ENCODE results near the gene PLA2G4B.

The PLA2G4B gene, protein sequence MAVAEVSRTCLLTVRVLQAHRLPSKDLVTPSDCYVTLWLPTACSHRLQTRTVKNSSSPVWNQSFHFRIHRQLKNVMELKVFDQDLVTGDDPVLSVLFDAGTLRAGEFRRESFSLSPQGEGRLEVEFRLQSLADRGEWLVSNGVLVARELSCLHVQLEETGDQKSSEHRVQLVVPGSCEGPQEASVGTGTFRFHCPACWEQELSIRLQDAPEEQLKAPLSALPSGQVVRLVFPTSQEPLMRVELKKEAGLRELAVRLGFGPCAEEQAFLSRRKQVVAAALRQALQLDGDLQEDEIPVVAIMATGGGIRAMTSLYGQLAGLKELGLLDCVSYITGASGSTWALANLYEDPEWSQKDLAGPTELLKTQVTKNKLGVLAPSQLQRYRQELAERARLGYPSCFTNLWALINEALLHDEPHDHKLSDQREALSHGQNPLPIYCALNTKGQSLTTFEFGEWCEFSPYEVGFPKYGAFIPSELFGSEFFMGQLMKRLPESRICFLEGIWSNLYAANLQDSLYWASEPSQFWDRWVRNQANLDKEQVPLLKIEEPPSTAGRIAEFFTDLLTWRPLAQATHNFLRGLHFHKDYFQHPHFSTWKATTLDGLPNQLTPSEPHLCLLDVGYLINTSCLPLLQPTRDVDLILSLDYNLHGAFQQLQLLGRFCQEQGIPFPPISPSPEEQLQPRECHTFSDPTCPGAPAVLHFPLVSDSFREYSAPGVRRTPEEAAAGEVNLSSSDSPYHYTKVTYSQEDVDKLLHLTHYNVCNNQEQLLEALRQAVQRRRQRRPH

DNA sequence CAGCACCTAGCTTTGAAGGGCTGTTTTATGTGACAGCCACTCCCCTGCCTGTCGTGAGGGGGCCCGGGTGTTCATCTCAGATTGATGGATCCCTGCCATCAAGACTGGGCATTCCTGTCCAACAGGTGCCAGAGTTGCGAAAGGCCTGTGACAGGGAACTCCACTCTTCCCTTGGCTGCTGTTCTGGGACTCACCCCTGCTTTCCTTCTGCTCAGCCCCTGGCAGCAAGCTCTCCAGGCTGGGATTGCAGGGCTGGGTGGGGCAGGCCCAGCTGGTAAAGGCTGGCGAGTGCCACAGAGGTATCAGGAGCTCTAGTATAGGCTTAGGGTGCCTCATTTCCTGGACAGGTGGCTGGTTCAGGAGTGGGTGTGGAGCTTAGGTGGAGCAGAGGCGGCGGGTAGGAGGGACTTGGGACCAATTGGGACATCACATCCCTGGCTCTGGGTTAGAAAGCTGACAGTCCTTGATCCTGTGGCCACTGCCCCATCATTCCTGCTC, at the start of gene PLA2G4B:
Gene PLA2G4B, plus strand, starts transcription at position 448 of the 498 bp plus-strand sequence. CDS start 67 bp downstream, outside the sequence.
- DNase-seq, result no peak

DNA sequence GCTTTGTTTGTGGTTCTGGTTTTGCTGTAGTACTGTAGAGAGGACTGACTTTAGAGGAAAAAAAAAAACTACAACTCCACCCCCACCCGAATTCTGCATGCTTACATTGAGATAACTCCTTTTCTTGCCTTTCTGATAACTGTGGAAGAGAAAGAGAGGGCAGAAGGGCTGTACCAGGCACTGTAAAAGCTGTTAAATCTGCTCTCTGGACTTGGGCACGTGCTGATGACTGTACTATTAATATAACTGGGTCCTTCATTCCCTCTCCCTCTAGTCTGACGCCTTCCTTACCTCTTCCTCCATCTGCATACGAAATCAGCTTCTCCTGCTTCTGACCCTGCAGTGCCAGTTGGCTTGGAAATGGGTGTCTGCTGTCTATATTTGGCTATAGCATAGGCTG, 49.4 kb upstream of the PLA2G4B start:
- DNase-seq, result no peak

DNA sequence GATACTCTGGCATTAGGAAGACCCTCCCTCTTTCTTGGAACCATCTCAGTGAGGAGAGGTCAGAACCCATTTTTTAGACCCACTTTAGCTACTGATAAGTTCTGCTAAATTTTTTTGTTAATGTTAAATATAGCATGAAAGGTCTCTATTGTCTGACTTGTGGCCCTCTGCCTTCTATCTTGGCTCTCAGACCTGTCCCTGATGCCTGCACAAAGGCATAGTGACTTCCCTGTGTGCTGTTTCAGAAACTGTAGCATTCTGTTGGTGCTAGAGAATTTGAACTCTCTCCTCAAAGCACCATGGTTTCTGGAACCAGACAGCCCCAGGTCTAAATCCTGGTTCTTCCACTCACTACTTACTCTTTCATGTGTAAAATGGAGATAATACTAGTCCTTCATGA, 49.0 kb upstream of the PLA2G4B start:
- DNase-seq, result no peak

DNA sequence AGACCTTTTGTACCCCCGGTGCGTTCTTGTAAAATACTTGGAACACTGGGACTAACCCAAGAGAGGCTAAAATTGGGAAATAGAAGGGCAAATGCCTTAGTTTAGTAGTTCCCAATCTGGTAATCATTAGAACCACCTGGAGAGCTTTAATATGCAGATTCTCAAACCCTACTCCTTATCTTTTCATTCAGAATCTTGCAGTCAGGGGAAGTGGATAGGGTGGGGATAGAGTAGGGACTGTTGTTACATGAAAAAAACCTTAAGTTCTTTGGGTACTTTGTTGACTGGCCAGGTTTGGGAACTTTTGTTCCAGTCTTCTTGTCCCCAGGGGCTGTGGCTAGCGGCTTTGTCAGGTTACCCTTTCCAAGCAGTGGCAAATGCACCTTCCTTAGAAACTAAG, 48.5 kb upstream of the PLA2G4B start:
- DNase-seq, result no peak

DNA sequence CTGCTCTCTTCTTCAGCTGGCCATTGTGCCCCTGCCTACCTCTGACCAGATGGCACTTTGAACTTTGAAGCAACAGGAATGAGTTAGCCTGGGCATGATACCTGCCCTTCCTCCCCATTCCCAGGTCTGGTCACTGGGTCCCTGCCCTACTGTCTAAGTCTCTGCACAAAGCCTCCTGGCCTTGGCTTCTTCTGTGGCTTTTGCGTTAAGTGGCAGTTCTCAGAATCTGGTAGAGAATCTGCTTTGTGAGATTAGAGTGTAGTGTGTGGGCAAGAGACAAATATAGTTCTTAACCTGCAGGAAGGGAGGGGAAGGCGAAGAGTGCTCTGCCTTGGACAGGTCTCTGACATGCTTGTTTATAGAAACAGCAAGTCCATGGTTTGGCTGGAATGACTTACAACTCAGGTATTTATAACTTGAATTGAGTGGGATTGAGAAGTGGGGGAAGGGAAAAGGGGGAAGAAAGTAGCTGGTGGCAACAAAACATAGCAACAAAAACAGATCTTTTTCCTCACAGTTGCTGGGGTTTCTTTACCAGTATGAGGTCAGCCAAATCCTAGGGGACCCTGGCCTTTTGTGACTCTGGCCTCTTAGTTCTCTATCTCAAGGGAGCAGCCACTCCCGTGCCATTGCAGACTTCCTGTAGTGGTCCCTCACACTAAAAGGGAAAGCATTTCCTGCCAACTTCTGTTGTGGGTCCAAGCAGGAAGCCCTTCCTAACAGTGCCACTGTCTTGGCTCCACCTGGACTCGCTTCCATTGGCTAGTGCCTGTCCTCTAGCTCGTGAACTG, 47.7 kb upstream of the PLA2G4B start:
- DNase-seq, result peak; percentile 40

DNA sequence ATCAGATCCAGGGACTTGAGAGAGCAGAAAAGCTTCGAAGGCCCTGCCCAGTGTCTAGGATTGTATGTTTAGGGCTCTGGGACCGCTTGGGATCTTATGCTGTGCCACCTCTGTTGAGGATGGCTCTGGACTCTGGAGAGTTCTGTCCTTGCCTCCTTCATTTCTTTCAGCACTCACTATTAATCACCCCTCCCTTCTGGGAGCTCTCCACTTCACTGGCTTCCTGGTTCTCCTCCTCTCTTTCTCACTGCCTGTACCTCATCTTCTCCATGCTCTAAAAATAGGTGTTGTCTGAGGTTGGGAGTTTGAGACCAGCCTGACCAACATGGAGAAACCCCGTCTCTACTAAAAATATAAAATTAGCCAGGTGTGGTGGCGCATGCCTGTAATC, 47.1 kb upstream of the PLA2G4B start:
- DNase-seq, result no peak

DNA sequence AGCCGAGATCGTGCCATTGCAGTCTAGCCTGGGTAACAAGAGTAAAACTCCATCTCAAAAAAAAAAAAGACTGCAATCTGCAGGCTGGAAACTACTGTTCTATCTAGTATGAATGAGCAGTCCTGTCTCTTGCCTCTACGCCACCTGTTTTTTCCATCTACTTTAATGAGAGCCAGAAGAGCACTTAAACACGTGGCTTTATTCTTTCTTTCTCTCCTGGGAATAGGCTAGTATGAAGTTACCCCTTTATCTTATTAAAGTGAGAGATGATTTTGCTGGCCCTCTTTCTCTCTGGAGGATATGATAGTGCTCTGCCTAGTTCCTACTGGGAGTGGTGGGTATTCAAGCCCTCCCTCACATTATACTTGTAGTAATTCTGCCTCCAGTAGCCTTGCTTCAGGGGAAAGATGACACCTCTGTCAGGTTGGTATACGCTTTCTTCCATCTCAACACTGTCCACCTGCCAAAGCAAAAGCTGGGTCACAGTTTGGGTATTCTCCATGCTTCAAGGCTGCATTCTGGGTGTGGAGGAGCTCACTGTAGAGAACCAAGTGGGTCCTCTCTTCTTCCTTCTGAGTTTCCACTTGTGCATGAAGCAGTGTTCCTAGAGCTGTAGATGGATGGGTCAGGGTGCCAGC, 46.5 kb upstream of the PLA2G4B start:
- no peak for DNase-seq

DNA sequence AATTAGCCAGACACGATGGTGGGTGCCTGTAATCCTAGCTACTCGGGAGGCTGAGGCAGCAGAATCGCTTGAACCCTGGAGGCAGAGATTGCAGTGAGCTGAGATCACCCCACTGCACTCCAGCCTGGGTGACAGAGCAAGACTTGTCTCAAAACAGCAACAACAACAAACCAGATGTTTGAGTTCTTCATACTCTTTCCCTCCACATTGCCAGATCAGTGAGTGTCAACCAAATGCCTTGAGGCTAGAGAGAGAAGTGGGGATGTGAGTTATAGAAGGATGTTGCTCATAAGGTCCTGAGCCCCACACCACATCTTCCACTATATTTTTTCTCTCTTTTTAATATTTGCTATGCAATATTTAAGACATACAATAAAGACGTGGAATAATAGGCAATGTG, 44.6 kb upstream of the PLA2G4B start:
- DNase-seq, result no peak

DNA sequence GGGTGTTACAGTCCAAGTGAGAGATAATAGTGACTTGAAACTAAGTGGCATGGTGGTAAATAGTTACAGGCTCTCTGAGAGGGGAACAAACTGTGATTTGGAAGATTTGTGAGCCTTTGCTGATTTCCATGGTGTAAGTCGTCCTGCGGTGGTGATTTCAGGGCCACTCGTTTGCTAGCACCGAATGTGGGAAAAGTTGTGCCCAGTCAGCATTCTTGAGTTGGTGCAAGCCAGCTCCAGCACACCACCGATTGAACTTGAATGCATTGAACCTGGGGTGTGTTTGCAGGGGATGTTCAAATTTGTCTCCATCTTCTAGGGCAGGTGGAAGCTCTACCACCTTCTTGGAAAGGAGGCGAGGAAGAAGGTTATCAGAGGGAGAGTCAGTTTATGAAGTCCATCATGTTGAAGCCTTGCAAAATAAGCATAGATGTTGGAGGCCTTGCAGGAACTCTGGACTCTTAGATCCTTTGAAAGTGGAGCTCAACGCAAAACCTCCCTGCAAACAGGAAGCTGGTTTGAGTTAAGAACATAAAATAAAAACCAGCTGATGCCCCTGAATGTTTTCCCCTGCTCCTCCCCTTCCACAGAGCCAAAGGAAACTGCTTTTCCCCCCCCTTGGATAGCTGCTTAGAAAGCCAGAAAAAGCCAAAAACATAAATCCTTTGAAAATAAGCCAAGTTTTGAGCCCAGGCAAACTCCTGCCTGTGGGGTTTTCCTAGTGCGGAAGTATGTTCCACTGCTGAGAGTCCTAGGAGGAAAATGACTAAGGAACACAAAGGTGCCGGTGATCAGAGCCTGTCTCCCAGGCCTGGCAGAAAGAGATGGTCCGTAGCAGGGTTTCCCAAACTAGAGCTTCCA, 42.4 kb upstream of the PLA2G4B start:
- no peak for DNase-seq

DNA sequence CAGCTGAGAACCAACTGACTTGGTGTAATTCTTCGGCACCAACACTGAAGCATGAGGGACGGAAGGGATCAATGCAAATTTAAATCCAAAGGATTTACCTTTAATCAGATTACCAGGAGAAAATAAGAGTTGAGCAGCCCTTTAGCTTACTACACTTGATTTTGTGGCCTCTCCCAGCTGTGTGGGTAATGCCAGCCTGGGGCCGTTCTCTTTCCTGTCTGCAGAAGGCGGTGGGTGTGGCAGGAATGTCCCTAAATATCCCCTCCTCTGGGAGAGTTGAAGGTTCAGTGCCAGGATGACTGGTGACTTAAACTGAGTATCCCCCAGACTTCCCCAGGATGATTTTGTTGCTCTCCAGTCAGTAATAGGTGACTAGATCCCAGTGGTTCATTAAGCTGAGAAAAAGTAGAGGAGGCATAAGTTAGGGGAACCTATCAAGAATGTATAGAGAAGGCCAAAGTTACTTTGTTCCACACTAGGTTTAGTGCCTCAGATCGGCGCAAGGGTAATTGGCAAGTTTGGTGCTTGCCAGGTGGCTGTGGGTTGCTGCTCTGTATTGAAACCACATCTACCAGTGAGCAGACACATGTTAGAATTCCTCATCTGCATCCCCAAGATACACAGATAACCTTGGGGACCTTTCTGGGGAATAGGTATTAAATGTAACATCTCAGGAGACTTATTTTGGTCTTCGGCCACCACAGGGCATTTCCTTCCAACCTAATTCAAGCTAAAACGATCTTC, 41.3 kb upstream of the PLA2G4B start:
- DNase-seq, result no peak

DNA sequence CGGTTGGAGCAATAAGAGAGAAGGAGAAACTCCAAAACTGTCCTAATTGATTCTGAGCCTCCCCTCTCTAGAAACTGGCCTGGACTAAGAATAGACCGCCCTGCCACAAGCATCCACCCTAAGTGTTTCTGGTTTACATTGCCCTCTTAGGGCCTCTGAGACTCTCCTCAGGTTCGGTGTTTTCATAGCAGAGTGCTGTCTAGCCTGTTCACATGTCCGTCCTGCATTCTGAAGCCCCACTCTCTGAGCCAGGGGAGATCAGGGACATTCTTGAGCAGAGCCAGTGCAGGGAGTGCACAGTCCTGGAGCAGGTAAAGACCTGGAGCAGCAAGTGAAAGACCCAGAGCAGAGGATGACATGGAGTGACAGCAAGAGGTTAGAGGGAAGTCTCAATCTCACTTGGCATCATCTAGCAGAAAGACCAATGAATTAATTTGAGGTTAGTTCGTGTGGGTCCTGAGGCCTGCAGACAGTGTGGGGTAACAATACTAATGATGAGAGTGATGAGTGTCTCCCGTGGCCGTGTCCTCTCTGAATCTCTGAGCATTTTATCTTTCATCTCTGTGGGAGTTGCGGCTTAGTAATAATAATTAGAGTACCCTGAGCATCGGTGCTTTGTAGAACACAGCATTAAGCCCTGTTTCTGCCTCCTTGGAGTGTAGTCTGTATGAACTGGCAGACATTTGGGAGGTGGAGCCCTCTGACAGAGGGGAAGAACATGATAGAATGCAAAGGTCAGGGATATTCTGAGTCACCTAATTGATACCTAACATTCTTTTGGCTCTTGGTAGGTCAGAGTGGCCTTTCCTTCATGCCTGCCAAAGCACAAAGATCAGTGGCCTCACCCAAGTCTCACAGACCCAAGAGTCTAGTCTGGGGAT, 39.8 kb upstream of the PLA2G4B start:
- DNase-seq, result no peak

DNA sequence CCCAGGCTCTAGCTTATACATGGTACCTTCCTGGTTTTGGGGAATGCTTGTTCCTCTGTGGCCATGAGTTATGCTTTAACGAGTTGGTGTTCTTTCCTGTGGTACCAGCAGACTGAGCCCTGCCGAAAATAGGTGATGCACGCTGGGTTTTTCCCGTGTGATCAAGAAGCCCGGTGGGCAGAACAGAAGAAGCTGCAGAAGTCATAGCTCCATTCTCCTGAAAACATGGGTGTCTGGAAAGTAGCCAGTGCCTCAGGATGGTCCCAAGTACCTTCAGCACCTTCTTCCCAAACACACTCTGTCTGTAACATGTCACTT, 39.2 kb upstream of the PLA2G4B start:
- no peak for DNase-seq

DNA sequence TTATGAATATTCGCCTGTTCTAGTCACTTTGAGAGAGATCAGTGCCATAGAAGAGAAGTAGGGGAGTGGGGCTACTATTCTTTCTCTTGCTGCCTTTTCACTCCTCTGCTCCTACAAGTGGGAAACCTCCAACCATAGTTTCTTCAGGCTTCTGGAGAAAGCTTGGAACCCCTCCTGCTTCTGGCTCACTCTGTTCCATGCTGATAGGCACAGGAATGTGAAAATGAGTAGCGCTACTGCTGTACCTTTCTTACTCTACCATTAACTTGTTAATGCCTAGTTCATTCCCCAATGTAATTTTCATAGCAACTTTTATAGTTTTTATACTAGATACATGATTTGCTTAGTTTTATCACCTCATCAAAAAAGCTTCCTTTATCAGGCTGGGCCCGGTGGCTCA, 37.5 kb upstream of the PLA2G4B start:
- DNase-seq, result no peak

DNA sequence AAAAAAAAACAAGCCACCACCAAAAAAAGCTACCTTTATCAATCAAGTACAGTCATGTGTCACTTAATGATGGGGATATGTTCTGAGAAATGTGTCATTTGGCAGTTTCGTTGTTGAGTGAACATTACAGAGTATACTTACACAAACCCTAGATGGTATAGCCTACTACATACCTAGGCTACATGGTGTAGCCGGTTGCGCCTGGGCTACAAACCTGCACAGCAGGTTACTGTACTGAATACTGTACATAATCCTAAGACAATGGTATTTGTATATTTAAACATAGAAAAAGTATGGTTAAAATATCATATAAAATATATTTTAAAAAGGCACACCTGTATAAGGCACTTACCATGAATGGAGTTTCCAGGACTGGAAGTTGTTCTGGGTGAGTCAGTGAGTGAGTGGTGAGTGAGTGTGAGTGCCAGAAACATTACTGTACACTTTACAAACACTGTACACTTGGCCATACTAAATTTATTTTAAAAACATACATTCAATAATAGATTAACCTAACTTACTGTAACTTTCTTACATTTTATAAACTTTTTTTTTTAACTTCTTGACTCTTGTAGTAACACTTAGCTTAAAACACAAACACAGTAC, 36.7 kb upstream of the PLA2G4B start:
- no peak for DNase-seq

DNA sequence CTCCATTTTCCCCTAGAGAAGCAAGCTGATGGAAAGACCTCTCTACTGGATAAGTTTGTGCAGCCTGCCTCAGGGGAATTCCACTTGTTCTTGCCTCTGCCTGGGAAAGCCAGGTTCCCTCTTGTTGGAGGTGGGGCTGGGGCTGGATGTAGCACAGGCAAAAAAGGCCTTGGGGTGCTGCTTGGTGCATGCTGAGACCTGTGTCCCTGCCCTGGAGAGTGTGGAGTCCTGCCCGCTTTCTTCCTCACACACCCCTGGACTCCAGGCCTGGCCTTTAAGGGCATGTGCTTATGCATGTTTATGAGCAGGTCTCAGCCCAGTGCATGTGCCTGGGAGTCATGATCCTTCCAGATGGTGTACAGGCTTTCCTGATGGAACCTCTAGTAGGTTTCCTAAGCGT, 34.3 kb upstream of the PLA2G4B start:
- no peak for DNase-seq

DNA sequence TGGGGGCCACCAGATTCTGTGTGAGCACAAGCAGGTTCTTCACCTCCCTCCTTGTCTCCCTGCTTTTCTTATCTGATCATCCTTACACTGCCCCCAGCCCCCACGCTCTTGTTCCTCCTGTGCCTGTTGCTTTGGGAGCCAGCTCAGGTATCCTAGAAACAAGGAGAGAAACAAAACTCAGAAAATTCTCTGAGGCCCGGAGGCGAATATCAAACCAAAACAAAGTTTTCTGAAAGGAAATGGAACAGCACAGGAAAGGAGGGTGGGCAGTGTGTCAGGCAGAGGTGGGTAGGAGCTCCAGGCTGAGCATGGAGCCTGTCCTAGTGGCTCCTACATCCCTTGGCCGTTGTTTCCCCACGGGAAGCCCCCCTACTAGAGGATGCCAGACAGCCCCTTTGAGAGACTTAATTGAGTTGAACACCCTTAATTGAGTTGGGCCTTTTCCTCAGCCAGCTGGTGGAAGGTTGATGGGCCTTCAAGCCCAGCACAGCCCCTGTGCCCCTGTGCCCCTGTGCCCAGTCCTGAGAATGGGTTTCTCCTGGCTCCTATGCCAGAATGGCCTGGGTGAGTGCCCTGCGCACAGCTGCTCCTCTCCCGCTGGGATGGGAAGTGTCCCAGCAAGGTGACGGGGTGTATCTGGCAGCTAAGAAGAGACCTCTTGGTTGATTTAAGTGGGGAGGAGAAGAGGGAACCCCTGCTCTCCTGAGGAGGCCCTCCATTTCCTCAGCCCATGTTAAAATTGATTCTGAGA, 33.6 kb upstream of the PLA2G4B start:
- DNase-seq, result no peak

DNA sequence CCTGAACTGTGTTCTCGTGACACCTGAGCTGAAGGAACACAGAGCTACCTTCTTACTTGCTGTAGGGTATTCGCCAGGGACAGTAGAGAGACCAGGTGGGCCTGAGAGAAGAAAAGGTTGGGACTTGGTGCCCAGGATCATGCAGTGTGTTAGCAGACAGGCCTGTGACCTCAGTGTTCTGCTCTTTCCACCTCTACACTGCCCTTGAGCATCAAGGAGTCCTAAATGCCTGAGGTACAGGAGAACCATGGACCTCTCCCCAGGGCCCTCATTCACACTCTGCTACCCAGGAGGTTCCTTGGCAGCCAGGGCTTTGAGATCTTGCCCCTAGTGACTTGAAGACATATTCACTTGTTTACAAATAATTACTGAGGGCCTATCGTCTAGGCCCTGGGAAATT, 32.9 kb upstream of the PLA2G4B start:
- DNase-seq, result no peak

DNA sequence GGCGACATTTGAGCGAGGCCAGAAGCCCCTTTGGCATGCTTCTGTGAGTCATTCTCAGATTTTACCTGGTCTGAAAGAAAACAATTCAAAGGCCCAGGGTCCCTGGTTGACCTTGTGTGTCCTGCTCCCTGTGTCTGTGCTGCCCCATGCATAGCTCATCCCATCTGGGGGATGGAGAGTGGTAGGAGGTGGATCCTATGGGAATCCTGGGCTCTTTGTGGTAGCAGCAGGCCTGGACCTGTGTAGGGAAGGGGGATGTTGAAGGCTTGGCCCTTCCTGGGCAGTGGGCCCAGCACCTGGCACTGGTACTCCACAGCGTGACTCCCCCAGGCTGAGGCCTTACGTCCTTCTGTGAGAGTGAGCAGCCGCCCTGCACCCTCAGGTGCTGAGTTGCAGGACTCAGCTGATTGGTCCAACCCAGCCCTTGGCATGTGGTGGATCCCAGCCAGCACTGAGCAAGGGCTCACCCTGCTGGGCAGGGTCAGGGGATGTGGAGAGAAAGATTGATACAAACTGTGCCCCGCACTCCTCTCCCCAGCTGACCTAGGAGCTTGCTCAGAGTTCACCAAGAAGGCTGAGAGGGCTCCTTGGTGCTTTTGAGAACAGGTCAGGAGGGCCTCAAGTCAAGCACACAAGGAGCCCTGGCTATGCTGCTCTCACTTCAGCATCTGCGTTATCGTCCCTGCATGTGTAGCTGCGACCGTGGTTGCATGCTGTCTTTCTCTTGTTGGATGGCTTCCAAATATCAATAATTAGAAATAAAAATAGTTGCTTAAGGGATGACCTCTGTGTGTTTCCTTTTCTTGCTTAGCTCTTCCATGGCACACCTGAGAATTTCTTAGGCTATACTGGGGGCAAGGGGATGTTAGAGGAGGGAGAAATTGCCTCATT, 32.1 kb upstream of the PLA2G4B start:
- DNase-seq, result no peak

All from MV-4-11 (cell line).